Mucosa of stomach (tissue), 1 donor: ENCODE data around the gene HIPK2.

Source experiments
- H3K27me3 ChIP-seq: one replicate; pipeline ENCODE4 v1.7.0; 2013; ENCODE audit warnings: mild to moderate bottlenecking, low read length; ENCODE audit not compliant: control insufficient read depth, insufficient read depth
- H3K36me3 ChIP-seq: one replicate; pipeline ENCODE4 v1.7.0; 2013; ENCODE audit warnings: low read length; ENCODE audit not compliant: control insufficient read depth, insufficient read depth
- H3K4me1 ChIP-seq: one replicate; pipeline ENCODE4 v1.7.0; 2013; ENCODE audit warnings: mild to moderate bottlenecking, low read length; ENCODE audit not compliant: control insufficient read depth, insufficient read depth
- H3K4me3 ChIP-seq: one replicate; pipeline ENCODE4 v1.7.0; 2013; ENCODE audit warnings: low read length
- H3K9ac ChIP-seq: one replicate; pipeline ENCODE4 v1.7.0; 2013; ENCODE audit warnings: mild to moderate bottlenecking, low read length, moderate library complexity
- H3K9me3 ChIP-seq: one replicate; pipeline ENCODE4 v1.7.0; 2013; ENCODE audit warnings: mild to moderate bottlenecking, low read length, moderate library complexity; ENCODE audit not compliant: control insufficient read depth
- donor health status: Pancreatic carcinoma.

HIPK2 gene

DNA sequence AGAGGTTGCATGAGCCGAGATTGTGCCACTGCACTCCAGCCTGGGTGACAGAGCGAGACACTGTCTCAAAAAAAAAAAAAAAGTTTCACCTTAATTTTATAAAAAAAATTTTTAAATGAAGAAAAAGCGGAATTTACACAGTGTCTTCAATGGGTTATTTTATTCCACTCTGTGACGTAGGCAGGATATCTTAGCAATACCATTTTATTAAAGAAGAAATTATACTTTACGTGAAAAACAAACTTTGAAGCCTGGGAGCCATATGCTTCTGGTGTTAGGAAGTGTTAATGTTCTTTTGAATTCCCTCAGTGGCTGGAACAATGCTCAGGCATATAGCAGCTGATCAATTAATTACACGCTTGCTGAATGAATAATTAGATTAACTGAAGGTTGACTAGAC, 176.6 kb downstream of the HIPK2 start:
- no peaks in the 10 kb centered on the region for H3K27me3 ChIP-seq
- peaks cover 18% of the 10 kb centered on the region for H3K36me3 ChIP-seq
- H3K4me3 ChIP-seq: no peak overlapping the region
- no peaks in the 10 kb centered on the region for H3K4me1 ChIP-seq
- H3K9ac ChIP-seq: no peak overlapping the region
- no peaks in the 10 kb centered on the region for H3K9me3 ChIP-seq

DNA sequence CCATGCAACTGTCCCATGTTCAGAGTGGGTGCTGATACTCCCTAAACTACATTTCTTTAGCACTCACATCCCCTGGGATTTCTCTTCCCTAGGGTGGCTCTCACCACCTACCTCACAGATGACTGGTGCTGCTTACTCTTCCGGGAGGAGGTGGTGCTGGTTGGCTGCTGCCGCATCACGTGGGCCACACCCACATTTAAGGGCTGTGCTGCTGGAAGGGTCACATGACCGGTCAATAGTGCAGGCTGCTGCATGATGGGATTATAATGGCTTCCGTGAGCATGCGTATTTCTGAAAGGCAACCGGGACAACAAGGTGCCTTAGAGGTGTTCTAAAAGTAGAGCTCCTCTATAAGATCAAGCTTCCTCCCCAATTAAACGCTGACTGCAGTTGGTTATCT, 177.5 kb downstream of the HIPK2 start:
- Histone ChIP-seq H3K4me1 (no peaks in the 10 kb centered on the region), H3K27me3 (no peaks in the 10 kb centered on the region), H3K9ac (no peak overlapping the region), H3K4me3 (no peak overlapping the region), H3K36me3 (peaks cover 25% of the 10 kb centered on the region), H3K9me3 (no peaks in the 10 kb centered on the region)

DNA sequence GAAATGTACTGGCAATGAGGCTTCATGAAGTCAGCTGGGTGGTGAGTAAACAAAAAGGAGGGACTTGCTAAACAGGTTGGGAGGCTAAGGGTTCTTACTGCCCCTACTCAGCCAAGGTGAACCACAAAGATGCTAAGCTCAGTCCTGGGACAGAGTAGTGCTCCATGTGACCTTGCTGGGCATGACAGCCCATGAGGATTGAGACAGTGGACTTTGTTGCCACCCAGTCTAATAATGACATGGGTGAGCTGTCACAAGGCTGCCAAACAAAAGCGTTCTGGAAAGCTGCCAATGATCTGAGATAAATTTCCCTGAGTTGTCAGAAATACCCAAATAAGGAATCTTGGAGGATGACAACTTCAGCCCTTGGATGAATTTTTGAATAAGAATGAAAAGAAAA, 179.2 kb downstream of the HIPK2 start:
- peaks cover 37% of the 10 kb centered on the region for H3K36me3 ChIP-seq

DNA sequence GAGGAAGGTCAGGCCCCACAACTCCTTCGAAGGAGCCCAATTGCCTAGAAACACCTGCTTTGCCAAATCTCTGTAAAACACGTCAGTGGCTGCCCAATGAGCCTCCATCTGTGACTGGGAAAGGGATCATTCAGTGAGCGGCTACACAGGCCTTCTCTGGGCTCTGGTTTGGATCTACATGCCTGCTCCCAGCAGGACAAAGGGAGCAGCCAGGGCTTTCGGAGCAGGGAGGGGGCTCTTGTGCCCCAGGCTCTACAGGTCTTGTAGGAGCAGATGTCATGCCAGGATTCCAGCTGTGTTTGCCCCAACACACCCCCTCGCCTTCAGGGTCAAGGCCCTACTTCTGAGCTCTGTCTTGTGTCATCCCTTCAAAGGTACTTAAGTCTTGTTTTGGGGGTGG, 180.8 kb downstream of the HIPK2 start:
- Histone ChIP-seq H3K9ac (no peak overlapping the region), H3K27me3 (no peaks in the 10 kb centered on the region), H3K36me3 (peaks cover 45% of the 10 kb centered on the region), H3K4me3 (no peak overlapping the region), H3K4me1 (no peaks in the 10 kb centered on the region), H3K9me3 (no peaks in the 10 kb centered on the region)

More for the DNA sequence above, 179.2 kb downstream of the HIPK2 start:
- Histone ChIP-seq H3K9me3 (no peaks in the 10 kb centered on the region), H3K4me3 (no peak overlapping the region), H3K9ac (no peak overlapping the region), H3K4me1 (no peaks in the 10 kb centered on the region), H3K27me3 (no peaks in the 10 kb centered on the region)

DNA sequence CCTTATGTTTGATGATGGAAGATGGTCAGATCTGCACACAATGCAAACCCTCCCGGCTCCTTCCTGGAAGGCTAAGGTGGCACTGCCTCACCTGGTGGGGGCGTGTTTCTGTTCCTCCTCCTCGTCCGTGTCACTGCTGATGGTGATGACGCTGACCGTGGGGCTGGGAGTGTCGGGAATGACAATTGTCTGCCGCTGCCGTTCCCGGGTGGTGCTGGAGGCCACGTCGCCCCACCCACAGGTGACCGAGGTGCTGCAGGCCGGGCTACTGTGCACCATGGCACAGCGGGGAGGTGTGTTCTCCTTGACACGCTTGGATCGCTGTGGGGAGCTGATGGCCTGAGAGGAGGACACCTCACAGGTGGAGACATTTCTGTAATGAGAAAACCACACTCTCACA, 181.2 kb downstream of the HIPK2 start:
- H3K27me3 ChIP-seq: no peaks in the 10 kb centered on the region
- peaks cover 46% of the 10 kb centered on the region for H3K36me3 ChIP-seq
- no peaks in the 10 kb centered on the region for H3K9me3 ChIP-seq
- no peaks in the 10 kb centered on the region for H3K4me1 ChIP-seq
- H3K4me3 ChIP-seq: no peak overlapping the region
- no peak overlapping the region for H3K9ac ChIP-seq

DNA sequence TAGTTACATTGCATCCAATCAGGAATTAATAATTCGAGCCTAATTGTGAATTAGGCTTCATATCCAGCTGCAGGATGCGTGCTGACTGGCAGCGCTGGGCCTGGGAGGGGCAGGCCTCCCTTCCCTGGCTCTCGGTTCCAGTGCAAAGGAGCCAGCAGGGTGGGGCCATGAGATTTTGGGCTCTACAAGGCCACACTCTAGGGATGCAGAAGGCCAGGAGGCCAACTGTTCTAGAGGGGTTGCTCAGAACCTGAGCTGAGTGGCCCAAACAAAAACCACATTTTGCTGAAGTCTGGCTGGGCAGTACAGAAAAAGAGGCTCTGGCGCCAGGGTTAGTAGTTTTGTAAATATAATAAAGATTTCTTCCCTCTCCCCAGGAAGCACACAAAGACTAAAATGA, 182.0 kb downstream of the HIPK2 start:
- Histone ChIP-seq H3K4me3 (no peak overlapping the region), H3K4me1 (no peaks in the 10 kb centered on the region), H3K9me3 (no peaks in the 10 kb centered on the region), H3K27me3 (no peaks in the 10 kb centered on the region), H3K36me3 (peaks cover 53% of the 10 kb centered on the region), H3K9ac (no peak overlapping the region)

DNA sequence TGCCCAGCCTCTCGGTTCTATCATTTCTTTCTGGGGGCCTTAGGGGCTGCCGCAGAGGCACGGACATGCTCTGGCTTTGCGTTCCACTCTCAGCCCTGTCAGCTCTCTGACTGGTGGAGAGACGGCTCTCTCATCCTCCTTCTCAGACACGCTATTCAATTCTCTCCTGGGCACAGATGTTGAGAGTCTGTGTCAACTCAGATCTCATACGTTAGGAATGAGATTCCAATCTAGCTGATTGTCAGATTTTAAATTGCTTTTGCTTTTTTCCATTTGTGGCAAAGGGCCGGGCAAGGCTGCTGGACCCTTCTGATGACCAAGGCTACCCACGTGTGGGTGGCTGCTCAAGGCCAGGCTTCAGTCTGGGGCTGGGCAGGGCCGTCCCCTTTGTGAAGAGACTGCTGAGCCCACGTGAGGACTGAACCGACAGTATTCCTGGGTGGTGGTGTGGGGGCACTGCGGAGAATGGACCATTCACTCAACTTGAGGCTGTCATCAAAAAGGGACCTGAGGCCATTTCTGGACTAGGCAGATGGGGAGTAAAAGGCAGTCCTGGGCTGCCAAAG, 182.8 kb downstream of the HIPK2 start:
- Histone ChIP-seq H3K9ac (no peak overlapping the region), H3K36me3 (peaks cover 50% of the 10 kb centered on the region), H3K4me1 (no peaks in the 10 kb centered on the region), H3K4me3 (no peak overlapping the region), H3K27me3 (no peaks in the 10 kb centered on the region), H3K9me3 (no peaks in the 10 kb centered on the region)

- no peak overlapping the region for H3K9ac ChIP-seq
- H3K4me3 ChIP-seq: no peak overlapping the region
- H3K4me1 ChIP-seq: no peaks in the 10 kb centered on the region
- H3K27me3 ChIP-seq: no peaks in the 10 kb centered on the region
- peaks cover 47% of the 10 kb centered on the region for H3K36me3 ChIP-seq
- no peaks in the 10 kb centered on the region for H3K9me3 ChIP-seq
Observed at GRCh38 chr7:139594090-139594489, 183.7 kb downstream of the HIPK2 start.

DNA sequence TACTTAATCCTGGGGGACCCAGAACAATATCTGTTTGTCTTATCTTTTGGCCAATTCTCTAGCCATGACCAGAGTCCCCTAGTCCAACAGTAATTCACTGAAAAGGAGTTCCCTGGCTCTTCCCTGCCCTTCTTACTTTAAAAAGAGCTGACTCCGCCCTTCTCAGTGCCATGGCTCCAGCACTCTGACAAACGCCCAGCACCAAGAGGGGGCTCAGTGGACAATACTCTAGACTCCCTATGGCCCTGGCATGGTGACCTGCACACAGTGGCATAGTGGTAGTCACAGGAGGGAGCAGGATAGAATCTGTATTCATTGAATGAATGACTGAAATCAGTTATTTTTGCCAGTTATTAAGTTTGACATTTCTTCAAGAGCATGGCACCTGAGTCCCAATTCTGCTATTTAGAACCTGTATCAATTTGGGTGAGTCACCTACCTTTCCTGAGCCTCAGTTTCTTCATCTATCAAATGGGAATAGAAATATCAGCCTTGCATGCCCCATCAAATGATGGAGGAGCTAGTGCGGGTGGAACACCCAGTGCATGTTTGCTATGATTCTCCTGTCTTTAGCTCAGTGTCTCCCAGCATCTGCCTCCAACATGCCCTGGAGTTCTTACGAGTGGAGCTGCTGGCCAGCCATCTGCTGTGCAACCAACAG, 184.9 kb downstream of the HIPK2 start:
- no peaks in the 10 kb centered on the region for H3K27me3 ChIP-seq
- H3K4me3 ChIP-seq: no peak overlapping the region
- H3K9ac ChIP-seq: no peak overlapping the region
- no peaks in the 10 kb centered on the region for H3K4me1 ChIP-seq
- H3K36me3 ChIP-seq: peaks cover 51% of the 10 kb centered on the region
- H3K9me3 ChIP-seq: no peaks in the 10 kb centered on the region

DNA sequence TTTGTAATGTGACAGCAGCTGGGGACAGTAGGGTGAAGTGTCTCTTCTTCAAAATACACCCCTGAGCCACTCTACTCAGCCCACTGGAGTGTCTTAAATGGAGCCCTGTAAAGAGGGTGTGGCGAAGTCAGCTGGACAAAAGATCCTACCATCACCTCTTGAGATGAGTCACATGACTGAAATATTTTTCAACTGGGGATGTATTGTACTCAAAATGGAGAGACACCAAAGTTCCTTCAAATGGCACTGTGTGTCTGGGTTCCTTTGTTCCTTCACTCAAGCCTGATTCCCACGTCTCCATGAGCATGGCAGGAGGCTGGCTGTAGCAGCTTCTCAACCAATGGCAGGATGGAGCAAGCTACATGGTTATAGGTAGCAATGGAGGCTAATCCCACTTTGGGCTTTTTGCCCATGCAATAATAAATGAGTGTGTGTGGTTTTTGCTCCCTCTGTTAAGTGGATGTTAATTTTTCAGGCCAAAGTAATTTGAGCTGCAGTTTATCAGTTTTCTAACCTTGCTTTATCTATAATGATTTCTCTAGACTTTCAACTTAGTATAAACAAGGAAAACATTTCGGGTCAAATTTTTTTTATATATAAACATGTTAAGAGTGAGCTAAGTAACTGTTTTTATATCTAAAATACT, 186.1 kb downstream of the HIPK2 start:
- H3K4me3 ChIP-seq: no peak overlapping the region
- H3K27me3 ChIP-seq: no peaks in the 10 kb centered on the region
- H3K36me3 ChIP-seq: peaks cover 48% of the 10 kb centered on the region
- no peak overlapping the region for H3K9ac ChIP-seq
- no peaks in the 10 kb centered on the region for H3K4me1 ChIP-seq
- H3K9me3 ChIP-seq: no peaks in the 10 kb centered on the region

DNA sequence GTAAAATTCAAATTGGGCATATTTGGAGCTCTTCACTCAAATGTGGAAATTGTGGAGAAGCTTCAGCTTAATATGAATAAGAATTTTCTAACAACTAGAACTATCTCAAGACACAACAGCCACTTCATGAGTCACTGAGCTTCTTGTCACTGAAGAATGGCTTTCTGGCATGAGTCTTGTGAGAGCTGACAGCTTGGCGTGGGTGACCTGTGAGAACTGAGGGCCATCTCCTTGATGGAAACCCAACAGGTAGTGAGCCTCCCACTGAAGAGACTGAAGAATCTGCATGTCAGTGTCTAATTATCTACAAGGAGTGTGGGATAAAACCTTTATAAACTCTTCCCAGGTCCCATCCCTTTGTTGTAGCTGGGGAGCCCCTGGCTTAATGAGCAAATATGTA, 188.3 kb downstream of the HIPK2 start:
- no peak overlapping the region for H3K9ac ChIP-seq
- peaks cover 30% of the 10 kb centered on the region for H3K36me3 ChIP-seq
- H3K27me3 ChIP-seq: no peaks in the 10 kb centered on the region
- no peak overlapping the region for H3K4me3 ChIP-seq
- H3K4me1 ChIP-seq: no peaks in the 10 kb centered on the region
- H3K9me3 ChIP-seq: no peaks in the 10 kb centered on the region

DNA sequence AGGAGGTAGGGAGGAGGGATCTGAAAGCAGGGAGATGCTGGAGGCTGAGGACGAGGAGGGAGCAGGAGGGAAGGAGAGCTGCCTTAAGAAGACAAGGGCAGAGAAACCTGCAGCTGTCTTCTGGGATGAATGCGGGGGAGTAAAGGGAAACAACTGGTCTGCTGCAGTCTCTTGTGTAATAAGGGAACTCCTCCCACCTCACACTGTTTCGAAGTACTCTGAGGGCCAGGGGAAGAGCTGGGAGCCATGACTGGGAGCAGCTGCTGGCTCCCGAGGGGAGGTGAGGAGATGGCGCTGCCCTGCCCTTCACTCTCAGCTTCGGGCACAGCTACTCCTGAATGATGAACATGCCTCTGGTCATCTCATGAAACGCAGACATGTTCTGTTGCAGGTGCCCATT, 189.2 kb downstream of the HIPK2 start:
- no peak overlapping the region for H3K9ac ChIP-seq
- H3K36me3 ChIP-seq: peaks cover 31% of the 10 kb centered on the region
- H3K4me3 ChIP-seq: no peak overlapping the region

More for the DNA sequence above, 189.2 kb downstream of the HIPK2 start:
- H3K4me1 ChIP-seq: no peaks in the 10 kb centered on the region
- H3K27me3 ChIP-seq: no peaks in the 10 kb centered on the region
- no peaks in the 10 kb centered on the region for H3K9me3 ChIP-seq
